Loucy (cell line): ENCODE measurements around the gene KDM2B.

Experiments used
- H2AFZ ChIP-seq: fragments of 200-600 bp; sonication (generic); 2 replicates; pipeline ENCODE4 v1.6.0; 2016; ENCODE audit warnings: antibody characterized with exemption, mild to moderate bottlenecking, low read length, moderate library complexity
- H3F3A ChIP-seq: fragments of 200-600 bp; 2 replicates; pipeline ENCODE4 v1.6.0; 2016; ENCODE audit warnings: antibody characterized with exemption, low read depth, mild to moderate bottlenecking
- H3K27me3 ChIP-seq: fragments of 200-600 bp; sonication (generic); 2 replicates; pipeline ENCODE4 v1.6.1; 2014; ENCODE audit warnings: low read length, mild to moderate bottlenecking; ENCODE audit not compliant: insufficient read depth, poor library complexity, severe bottlenecking
- H3K36me3 ChIP-seq: fragments of 200-600 bp; sonication (generic); 2 replicates; pipeline ENCODE4 v1.6.1; 2016; ENCODE audit warnings: low read length; ENCODE audit not compliant: insufficient read depth
- H3K4me1 ChIP-seq: fragments of 200-600 bp; sonication (generic); 2 replicates; pipeline ENCODE4 v1.5.1; 2014; ENCODE audit warnings: low read length, mild to moderate bottlenecking; ENCODE audit not compliant: insufficient read depth, poor library complexity, severe bottlenecking
- H3K4me2 ChIP-seq: fragments of 200-600 bp; sonication (generic); 2 replicates; pipeline ENCODE4 v1.6.0; 2014; ENCODE audit warnings: antibody characterized with exemption, low read length, low read depth, mild to moderate bottlenecking; ENCODE audit not compliant: poor library complexity, severe bottlenecking
- H3K4me3 ChIP-seq: fragments of 200-600 bp; sonication (generic); 2 replicates; pipeline ENCODE4 v1.5.1; 2014; ENCODE audit warnings: low read length, mild to moderate bottlenecking, mixed read lengths; ENCODE audit not compliant: poor library complexity, severe bottlenecking
- H3K79me2 ChIP-seq: fragments of 200-600 bp; sonication (generic); 2 replicates; pipeline ENCODE4 v1.6.1; 2014; ENCODE audit warnings: low read length; ENCODE audit not compliant: insufficient read depth
- H3K9ac ChIP-seq: fragments of 200-600 bp; sonication (generic); 2 replicates; pipeline ENCODE4 v1.6.0; 2014; ENCODE audit warnings: mild to moderate bottlenecking, low read depth, low read length, moderate library complexity; ENCODE audit not compliant: poor library complexity, severe bottlenecking
- H3K9me2 ChIP-seq: fragments of 200-600 bp; sonication (generic); replicated peaks from 2 replicates; pipeline ENCODE4 v1.6.1; 2016; ENCODE audit warnings: low read depth, low read length, mixed read lengths
- H3K9me3 ChIP-seq: fragments of 200-600 bp; sonication (generic); 2 replicates; pipeline ENCODE4 v1.6.1; 2014; ENCODE audit warnings: mild to moderate bottlenecking, antibody characterized with exemption, low read length, low read depth; ENCODE audit not compliant: insufficient read depth
- H4K20me1 ChIP-seq: fragments of 200-600 bp; sonication (generic); 2 replicates; pipeline ENCODE4 v1.6.0; 2014; ENCODE audit warnings: antibody characterized with exemption, low read length, mild to moderate bottlenecking; ENCODE audit not compliant: insufficient read depth, poor library complexity, severe bottlenecking
- EZH2phosphoT487 ChIP-seq: fragments of 200-600 bp; IDR thresholded peaks from 2 replicates; pipeline ENCODE4 v1.6.1; 2018; ENCODE audit warnings: antibody characterized with exemption, mild to moderate bottlenecking, moderate library complexity, borderline replicate concordance
- TF ChIP-seq, protein P1 (sequence below): fragments of 200-600 bp; sonication (generic); conservative IDR thresholded peaks from 2 replicates; pipeline ENCODE4 v1.5.1; 2014; ENCODE audit warnings: mild to moderate bottlenecking, antibody characterized with exemption, low read length

The KDM2B gene

DNA sequence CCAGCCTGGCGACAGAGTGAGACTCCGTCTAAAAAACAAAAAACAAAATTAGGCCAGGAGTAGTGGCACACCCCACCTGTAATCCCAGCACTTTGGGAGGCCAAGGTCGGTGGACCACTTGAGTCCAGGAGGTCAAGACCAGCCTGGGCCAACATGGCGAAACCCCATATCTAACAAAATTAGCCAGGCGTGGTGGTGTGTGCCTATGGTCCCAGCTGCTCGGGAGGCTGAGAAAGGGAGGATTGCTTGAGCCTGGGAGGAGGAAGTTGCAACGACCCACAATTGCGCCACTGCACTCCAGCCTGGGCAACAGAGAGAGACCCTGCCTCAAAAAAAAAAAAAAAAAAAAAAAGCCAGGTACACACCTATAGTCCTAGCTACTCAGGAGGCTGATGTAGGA, 37.0 kb downstream of the KDM2B start:
- Histone ChIP-seq H2AFZ (no peak overlapping the region), H3K9me3 (no peaks in the 10 kb centered on the region), H3K79me2 (peaks cover 11% of the 10 kb centered on the region; the same call in 1 of the 2 replicates), H3K27me3 (no peaks in the 10 kb centered on the region), H3K9me2 (no peaks in the 10 kb centered on the region), H3K36me3 (peaks cover 49% of the 10 kb centered on the region; the same call in 1 of the 2 replicates), H3K4me3 (no peak overlapping the region), H3K4me2 (no peak overlapping the region), H4K20me1 (peaks cover under 1% of the 10 kb centered on the region), H3K4me1 (peaks cover 3% of the 10 kb centered on the region), H3F3A (no peaks in the 10 kb centered on the region), H3K9ac (no peak overlapping the region)
- TF ChIP-seq, protein P1, sequence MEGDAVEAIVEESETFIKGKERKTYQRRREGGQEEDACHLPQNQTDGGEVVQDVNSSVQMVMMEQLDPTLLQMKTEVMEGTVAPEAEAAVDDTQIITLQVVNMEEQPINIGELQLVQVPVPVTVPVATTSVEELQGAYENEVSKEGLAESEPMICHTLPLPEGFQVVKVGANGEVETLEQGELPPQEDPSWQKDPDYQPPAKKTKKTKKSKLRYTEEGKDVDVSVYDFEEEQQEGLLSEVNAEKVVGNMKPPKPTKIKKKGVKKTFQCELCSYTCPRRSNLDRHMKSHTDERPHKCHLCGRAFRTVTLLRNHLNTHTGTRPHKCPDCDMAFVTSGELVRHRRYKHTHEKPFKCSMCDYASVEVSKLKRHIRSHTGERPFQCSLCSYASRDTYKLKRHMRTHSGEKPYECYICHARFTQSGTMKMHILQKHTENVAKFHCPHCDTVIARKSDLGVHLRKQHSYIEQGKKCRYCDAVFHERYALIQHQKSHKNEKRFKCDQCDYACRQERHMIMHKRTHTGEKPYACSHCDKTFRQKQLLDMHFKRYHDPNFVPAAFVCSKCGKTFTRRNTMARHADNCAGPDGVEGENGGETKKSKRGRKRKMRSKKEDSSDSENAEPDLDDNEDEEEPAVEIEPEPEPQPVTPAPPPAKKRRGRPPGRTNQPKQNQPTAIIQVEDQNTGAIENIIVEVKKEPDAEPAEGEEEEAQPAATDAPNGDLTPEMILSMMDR = no peak
- no peak for TF ChIP-seq EZH2phosphoT487

DNA sequence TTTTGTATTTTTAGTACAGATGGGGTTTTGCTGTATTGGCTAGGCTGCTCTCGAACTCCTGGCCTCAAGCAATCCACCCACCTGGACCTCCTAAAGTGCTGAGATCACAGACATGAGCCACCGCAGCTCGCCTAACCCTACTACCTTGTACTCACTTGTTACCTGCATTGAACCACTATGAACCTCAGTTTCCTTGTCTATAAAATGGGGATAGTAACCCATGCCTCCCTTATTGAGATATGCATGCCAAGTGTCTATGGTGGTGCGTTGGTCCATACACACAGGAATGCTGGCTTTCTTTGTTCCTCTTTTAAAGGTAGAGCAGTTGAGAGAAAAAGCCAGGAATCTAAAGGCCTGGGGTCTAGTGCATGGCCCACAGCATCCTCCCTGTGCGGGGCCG, 40.9 kb downstream of the KDM2B start:
- Histone ChIP-seq H2AFZ (no peak overlapping the region), H3K36me3 (peaks cover 20% of the 10 kb centered on the region; the same call in 1 of the 2 replicates), H3K9me2 (no peaks in the 10 kb centered on the region), H3K4me3 (no peak overlapping the region), H3K27me3 (no peaks in the 10 kb centered on the region), H3K4me2 (no peak overlapping the region), H3K9me3 (no peaks in the 10 kb centered on the region), H3K4me1 (peaks cover 20% of the 10 kb centered on the region), H4K20me1 (peaks cover 12% of the 10 kb centered on the region), H3F3A (peaks cover 3% of the 10 kb centered on the region; the same call in 1 of the 2 replicates), H3K9ac (no peak overlapping the region), H3K79me2 (peaks cover 39% of the 10 kb centered on the region; the same call in 1 of the 2 replicates)
- no peak for TF ChIP-seq EZH2phosphoT487
- TF ChIP-seq, protein P1 = no peak

DNA sequence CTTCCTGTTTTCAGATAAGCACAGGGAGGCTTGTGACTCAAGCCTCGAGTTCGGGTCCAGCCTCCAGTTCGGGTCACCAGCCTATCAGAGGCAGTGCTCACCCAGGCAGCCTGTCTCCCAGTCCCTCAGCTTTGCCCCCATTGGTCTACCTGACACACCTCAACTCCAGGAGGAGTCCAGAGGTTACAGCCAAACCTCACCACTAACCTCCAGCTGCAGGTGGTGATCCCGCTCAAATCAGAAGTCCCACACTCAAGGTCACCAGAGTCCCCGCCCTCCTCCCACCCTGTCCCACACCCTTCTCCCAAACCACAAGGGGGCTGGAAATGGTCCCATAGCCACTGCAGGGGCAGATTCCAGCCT, 42.1 kb downstream of the KDM2B start:
- Histone ChIP-seq H3K79me2 (peaks cover 39% of the 10 kb centered on the region; the same call in 1 of the 2 replicates), H4K20me1 (peaks cover 12% of the 10 kb centered on the region), H3K27me3 (no peaks in the 10 kb centered on the region), H3K9ac (peak overlapping the region; percentile 78), H3F3A (peaks cover 3% of the 10 kb centered on the region; the same call in 1 of the 2 replicates), H3K9me3 (no peaks in the 10 kb centered on the region), H3K36me3 (peaks cover 17% of the 10 kb centered on the region; the same call in 1 of the 2 replicates), H3K4me1 (peaks cover 20% of the 10 kb centered on the region), H3K4me2 (peak overlapping the region; percentile 80), H3K9me2 (no peaks in the 10 kb centered on the region), H3K4me3 (peak overlapping the region; percentile 86), H2AFZ (no peak overlapping the region)
- TF ChIP-seq, protein P1 = no peak
- no peak for TF ChIP-seq EZH2phosphoT487
